ENCODE data around the gene HOXB8.

- no peak for TF ChIP-seq CTCF (conservative IDR thresholded peaks at IDR 0.05 in 1 of 2, IDR thresholded peaks at IDR 0.05 in 1 of 2; ENCODE audit: low read depth in 1 of 2, low read length in 2 of 2)
- TF ChIP-seq EZH2 (IDR thresholded peaks at IDR 0.05; ENCODE audit: low read length, missing control alignments): no peak
Observed at GRCh38 chr17:48589060-48589830, 25.8 kb downstream of the HOXB8 start.

Data from fibroblast of lung (primary cell).